Measurements from ENCODE around the gene EMSY.
"Not testable (repeated sequence)": the region's sequence is repeated elsewhere in the genome, so short reads cannot be mapped to it uniquely, and the experiment has no call there.

EMSY gene, protein sequence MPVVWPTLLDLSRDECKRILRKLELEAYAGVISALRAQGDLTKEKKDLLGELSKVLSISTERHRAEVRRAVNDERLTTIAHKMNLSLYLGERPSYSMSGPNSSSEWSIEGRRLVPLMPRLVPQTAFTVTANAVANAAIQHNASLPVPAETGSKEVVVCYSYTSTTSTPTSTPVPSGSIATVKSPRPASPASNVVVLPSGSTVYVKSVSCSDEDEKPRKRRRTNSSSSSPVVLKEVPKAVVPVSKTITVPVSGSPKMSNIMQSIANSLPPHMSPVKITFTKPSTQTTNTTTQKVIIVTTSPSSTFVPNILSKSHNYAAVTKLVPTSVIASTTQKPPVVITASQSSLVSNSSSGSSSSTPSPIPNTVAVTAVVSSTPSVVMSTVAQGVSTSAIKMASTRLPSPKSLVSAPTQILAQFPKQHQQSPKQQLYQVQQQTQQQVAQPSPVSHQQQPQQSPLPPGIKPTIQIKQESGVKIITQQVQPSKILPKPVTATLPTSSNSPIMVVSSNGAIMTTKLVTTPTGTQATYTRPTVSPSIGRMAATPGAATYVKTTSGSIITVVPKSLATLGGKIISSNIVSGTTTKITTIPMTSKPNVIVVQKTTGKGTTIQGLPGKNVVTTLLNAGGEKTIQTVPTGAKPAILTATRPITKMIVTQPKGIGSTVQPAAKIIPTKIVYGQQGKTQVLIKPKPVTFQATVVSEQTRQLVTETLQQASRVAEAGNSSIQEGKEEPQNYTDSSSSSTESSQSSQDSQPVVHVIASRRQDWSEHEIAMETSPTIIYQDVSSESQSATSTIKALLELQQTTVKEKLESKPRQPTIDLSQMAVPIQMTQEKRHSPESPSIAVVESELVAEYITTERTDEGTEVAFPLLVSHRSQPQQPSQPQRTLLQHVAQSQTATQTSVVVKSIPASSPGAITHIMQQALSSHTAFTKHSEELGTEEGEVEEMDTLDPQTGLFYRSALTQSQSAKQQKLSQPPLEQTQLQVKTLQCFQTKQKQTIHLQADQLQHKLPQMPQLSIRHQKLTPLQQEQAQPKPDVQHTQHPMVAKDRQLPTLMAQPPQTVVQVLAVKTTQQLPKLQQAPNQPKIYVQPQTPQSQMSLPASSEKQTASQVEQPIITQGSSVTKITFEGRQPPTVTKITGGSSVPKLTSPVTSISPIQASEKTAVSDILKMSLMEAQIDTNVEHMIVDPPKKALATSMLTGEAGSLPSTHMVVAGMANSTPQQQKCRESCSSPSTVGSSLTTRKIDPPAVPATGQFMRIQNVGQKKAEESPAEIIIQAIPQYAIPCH (N-terminal part only)

DNA sequence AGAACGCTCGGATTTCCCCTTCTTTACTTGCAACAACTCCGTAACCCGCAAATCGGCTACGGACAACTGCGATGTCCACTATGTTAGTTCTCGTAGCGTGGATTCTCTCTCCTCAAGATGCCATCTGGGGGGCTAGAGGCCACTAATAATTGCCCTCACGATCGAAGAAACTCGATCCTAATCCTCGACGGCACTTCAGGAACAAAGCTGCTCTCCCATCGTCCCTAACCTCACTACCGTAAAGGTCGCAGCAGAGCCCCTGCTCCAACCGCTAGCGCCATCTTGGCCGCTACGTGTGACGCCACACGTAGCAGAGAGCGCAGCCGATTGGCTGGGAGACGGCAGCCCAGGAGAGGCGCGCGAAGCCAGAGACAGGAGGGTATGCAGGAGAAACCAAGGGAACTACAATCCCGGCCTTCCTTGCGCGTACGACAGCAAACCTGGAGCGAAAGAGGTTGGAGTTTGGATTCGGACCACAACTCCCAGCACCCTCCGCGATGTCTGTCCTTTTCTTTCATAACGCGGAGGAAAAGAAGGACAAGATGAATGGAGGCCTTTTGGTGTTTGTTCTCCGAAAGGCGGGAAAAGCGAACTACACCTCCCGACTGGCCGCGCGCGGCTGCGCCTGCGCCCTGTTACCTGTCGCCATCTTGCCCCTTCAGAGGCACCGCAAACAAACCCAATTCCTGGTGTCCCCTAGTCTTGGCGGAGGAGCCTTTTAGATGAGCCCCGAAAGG lies at the start of gene EMSY:
Gene EMSY (plus strand): TSS at position 635 of the 737 bp plus-strand sequence. CDS start 1,921 bp downstream, outside the sequence.
- in situ Hi-C loops (cut with HindIII; ENCODE audit: low sequenced_read_pairs) = no loop called here
- TF ChIP-seq, protein P1, sequence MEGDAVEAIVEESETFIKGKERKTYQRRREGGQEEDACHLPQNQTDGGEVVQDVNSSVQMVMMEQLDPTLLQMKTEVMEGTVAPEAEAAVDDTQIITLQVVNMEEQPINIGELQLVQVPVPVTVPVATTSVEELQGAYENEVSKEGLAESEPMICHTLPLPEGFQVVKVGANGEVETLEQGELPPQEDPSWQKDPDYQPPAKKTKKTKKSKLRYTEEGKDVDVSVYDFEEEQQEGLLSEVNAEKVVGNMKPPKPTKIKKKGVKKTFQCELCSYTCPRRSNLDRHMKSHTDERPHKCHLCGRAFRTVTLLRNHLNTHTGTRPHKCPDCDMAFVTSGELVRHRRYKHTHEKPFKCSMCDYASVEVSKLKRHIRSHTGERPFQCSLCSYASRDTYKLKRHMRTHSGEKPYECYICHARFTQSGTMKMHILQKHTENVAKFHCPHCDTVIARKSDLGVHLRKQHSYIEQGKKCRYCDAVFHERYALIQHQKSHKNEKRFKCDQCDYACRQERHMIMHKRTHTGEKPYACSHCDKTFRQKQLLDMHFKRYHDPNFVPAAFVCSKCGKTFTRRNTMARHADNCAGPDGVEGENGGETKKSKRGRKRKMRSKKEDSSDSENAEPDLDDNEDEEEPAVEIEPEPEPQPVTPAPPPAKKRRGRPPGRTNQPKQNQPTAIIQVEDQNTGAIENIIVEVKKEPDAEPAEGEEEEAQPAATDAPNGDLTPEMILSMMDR (IDR thresholded peaks at IDR 0.05; ENCODE audit: low read depth, low read length) = no peak
- peak; percentile 100 for DNase-seq (ENCODE audit: low read depth, low spot score)
- peak within 1 kb of the TSS; percentile 99 for H3K4me3 ChIP-seq (ENCODE audit: low read depth, low read length)

DNA sequence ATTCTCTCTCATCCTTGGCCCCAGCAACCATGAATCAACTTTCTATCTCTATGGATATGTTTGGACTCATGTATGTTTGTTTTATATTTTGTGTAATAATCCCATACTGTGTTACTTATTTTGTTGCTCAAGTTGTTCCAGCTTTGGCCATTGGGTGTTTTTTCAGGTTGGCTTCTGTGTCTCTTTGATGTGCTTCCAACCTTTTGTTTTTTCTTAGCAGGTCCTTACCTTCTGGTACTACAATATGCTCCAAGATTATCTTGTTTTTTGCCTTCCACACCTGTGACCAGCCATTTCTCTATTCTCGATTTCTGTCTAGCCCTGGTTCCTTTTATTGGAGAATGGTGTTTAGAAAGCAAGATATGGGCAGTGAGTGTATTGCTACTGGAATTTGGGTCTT lies 49.5 kb upstream of the EMSY start:
- in situ Hi-C loops (cut with HindIII; ENCODE audit: low sequenced_read_pairs) = no loop called here
- no peak overlapping the region for H3K4me3 ChIP-seq (ENCODE audit: low read depth, low read length)
- TF ChIP-seq, protein P1 (IDR thresholded peaks at IDR 0.05; ENCODE audit: low read depth, low read length) = no peak
- DNase-seq (ENCODE audit: low read depth, low spot score) = no peak

DNA sequence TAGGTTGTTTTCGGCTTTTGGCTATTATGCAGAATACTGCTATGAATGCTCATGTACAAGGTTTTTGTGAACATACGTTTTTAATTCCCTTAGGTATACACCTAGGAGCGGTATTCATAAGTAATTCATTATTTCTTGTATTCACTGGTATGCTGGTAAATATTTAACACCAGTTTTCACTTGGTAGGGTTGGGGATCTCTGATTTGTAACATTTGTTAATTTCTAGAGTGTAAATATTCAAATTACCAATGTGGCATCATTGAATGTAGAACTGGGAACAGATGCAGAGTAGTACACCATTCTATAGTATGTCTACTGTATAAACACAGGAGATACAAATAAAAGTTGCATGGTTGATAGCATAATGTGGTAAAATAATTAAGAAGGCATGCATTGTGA lies 47.4 kb upstream of the EMSY start:
- TF ChIP-seq, protein P1 (IDR thresholded peaks at IDR 0.05; ENCODE audit: low read depth, low read length) = no peak
- in situ Hi-C loops (cut with HindIII; ENCODE audit: low sequenced_read_pairs) = no loop called here
- no peak for DNase-seq (ENCODE audit: low read depth, low spot score)
- H3K4me3 ChIP-seq (ENCODE audit: low read depth, low read length) = no peak overlapping the region

DNA sequence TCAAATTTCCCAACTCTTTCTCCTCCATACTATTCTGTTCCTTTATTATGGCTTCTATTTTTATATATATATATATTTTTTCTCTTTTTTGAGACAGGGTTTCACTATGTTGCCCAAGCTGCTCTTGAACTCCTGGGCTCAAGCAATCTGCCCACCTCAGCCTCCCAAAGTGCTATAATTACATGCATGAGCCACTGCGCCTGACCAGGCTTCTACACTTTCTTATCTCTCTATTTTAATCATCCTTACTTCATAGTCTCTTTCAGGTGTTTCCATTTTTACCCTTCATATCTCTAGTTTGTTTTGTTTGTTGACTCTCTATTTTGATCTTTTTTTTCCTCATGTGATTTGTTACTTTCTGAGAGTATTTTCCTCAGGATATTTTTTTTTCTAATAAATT lies 43.9 kb upstream of the EMSY start:
- no peak overlapping the region for H3K4me3 ChIP-seq (ENCODE audit: low read depth, low read length)
- DNase-seq (ENCODE audit: low read depth, low spot score) = no peak
- in situ Hi-C loops (cut with HindIII; ENCODE audit: low sequenced_read_pairs) = no loop called here
- TF ChIP-seq, protein P1 (IDR thresholded peaks at IDR 0.05; ENCODE audit: low read depth, low read length) = no peak

DNA sequence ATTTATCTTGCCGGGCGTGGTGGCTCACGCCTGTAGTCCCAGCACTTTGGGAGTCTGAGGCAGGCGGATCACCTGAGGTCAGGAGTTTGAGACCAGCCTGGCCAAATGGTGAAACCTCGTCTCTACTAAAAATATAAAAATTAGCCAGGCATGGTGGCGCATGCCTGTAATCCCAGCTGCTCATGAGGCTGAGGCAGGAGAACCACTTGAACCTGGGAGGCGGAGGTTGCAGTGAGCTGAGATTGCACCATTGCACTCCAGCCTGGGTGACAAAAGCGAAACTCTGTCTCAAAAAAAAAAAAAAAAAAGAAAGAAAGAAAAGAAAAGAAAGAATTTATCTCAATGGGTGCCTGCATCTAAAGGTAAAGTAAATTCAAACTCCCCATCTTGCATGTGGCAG lies 43.3 kb upstream of the EMSY start:
- DNase-seq (ENCODE audit: low read depth, low spot score); H3K4me3 ChIP-seq (ENCODE audit: low read depth, low read length); in situ Hi-C loops (cut with HindIII; ENCODE audit: low sequenced_read_pairs): not testable (repeated sequence)

DNA sequence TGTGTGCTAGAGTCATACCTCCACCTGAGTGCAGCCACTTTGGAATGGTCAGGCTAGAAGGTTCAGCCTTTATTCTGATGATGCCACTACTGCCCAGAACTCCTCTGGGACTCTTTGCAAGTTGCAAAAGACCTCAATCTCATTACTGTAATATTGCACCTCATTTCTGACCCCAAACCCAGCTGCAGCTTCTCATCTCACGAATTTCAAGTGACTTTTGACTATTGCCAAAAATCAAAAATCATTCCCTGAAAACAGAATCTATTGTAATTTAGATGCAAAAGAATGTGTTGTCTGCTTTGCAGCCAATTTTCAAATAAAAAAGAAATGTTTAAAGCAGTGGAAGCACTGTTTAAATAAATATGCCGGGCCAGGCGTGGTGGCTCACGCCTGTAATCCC lies 38.5 kb upstream of the EMSY start:
- no peak for DNase-seq (ENCODE audit: low read depth, low spot score)
- TF ChIP-seq, protein P1 (IDR thresholded peaks at IDR 0.05; ENCODE audit: low read depth, low read length) = no peak
- in situ Hi-C loops (cut with HindIII; ENCODE audit: low sequenced_read_pairs) = no loop called here

More for the DNA sequence above, 38.5 kb upstream of the EMSY start:
- H3K4me3 ChIP-seq (ENCODE audit: low read depth, low read length) = no peak overlapping the region
